Vagina (tissue), 2 donors: Measurements from ENCODE around the gene HDGF. TPM values are rescaled to one million over a fixed set of nuclear protein-coding genes. Genes with fewer than 3 reads are reported as not detected.

ENCODE experiments used
- DNase-seq, 2 donors: peaks; one replicate each; pipeline ENCODE4 v3.0.0-alpha.2; 2017; ENCODE audit errors: extremely low spot score in 2 of 2
- H3K27ac ChIP-seq: fragments of 200-600 bp; sonication (generic); one replicate; pipeline ENCODE4 v1.5.1; 2019
- H3K27me3 ChIP-seq: fragments of 200-600 bp; sonication (generic); one replicate; pipeline ENCODE4 v1.5.1; 2019
- H3K36me3 ChIP-seq, 2 donors: fragments of 200-600 bp; sonication (generic); one replicate each; pipeline ENCODE4 v1.5.1; 2017 to 2019
- H3K4me1 ChIP-seq: fragments of 200-600 bp; sonication (generic); one replicate; pipeline ENCODE4 v1.5.1; 2019
- H3K4me3 ChIP-seq, 2 donors: fragments of 200-600 bp; sonication (generic); 1 replicate in 1 of 2; 2 replicates in 1 of 2; pipeline ENCODE4 v1.5.1; 2016 to 2019
- H3K9me3 ChIP-seq: fragments of 200-600 bp; sonication (generic); one replicate; pipeline ENCODE4 v1.5.1; 2019
- CTCF ChIP-seq, 3 experiments: fragments of 450-650 bp in 2 of 3; fragments of 200-600 bp in 1 of 3; sonication (generic) in 1 of 3; IDR thresholded peaks; one replicate each; pipeline ENCODE4 v1.5.1; 2017 to 2019; ENCODE audit warnings: antibody characterized with exemption in 3 of 3, mild to moderate bottlenecking in 2 of 3, moderate library complexity in 2 of 3
- POLR2A ChIP-seq, 2 donors: fragments of 450-650 bp; IDR thresholded peaks; one replicate each; pipeline ENCODE4 v1.6.1; 2017; ENCODE audit warnings: antibody characterized with exemption in 2 of 2, mild to moderate bottlenecking in 2 of 2, moderate library complexity in 2 of 2
- POLR2AphosphoS5 ChIP-seq, 2 donors: sonication (generic); formaldehyde crosslinking; IDR thresholded peaks; one replicate each; pipeline ENCODE4 v1.9.0; 2017; ENCODE audit warnings: antibody characterized with exemption in 2 of 2, mild to moderate bottlenecking in 2 of 2, low read depth in 1 of 2; ENCODE audit not compliant: insufficient read depth in 1 of 2
- intact Hi-C: fragments of 100-400 bp; cut with DNase I; formaldehyde crosslinking; loops from one replicate; pipeline ENCODE4 v1.15.1; 2023
- total RNA-seq: library from RNA; depleted of rRNA; stranded (reverse); fragments of >200 nt; gene quantifications from one replicate; pipeline ENCODE4 v1.2.3, GENCODE V29; 2016

HDGF gene
- total RNA-seq, 1 donor from 2014 or later, result 154 TPM

GRCh38 chr1:156725683-156726280 lies 25.7 kb downstream of the HDGF start:
- DNase-seq, result no peak
- peaks cover 0 to 30% of the 10 kb centered on the region in 2 donors for H3K36me3 ChIP-seq
- peak overlapping the region; percentile 99 for H3K27ac ChIP-seq
- H3K4me1 ChIP-seq, result peaks cover 57% of the 10 kb centered on the region
- H3K4me3 ChIP-seq, result peak overlapping the region; percentile 11 to 37
- no peaks in the 10 kb centered on the region for H3K9me3 ChIP-seq
- H3K27me3 ChIP-seq, result no peaks in the 10 kb centered on the region
- TF ChIP-seq CTCF (IDR thresholded peaks at IDR 0.05) (peak; percentile 72 to 96 (median 93)), POLR2A (IDR thresholded peaks at IDR 0.05) (no peak), POLR2AphosphoS5 (IDR thresholded peaks at IDR 0.05; ENCODE audit: insufficient read depth in 1 of 2, low read depth in 1 of 2) (peak in 1 of 2 donors; percentile 84)
- intact Hi-C loops, result loop anchor here (1.0 to 2.0 kb wide), 2 partner anchors 21 to 36 kb away; partner anchors contain the start of gene CRABP2

- no peaks in the 10 kb centered on the region for H3K9me3 ChIP-seq
- intact Hi-C loops, result no loop called here
- no peak for TF ChIP-seq POLR2A (IDR thresholded peaks at IDR 0.05)
- no peak for TF ChIP-seq POLR2AphosphoS5 (IDR thresholded peaks at IDR 0.05; ENCODE audit: insufficient read depth in 1 of 2, low read depth in 1 of 2)
- no peak for TF ChIP-seq CTCF (IDR thresholded peaks at IDR 0.05)
- peaks cover 0 to 32% of the 10 kb centered on the region in 2 donors for H3K36me3 ChIP-seq
- H3K4me1 ChIP-seq, result peaks cover 23% of the 10 kb centered on the region
- no peak for DNase-seq
- H3K27me3 ChIP-seq, result no peaks in the 10 kb centered on the region
- no peak overlapping the region for H3K4me3 ChIP-seq
- no peak overlapping the region for H3K27ac ChIP-seq
These were observed 29.9 kb downstream of the HDGF start for GRCh38 chr1:156721535-156721934.

- H3K9me3 ChIP-seq, result no peaks in the 10 kb centered on the region
- H3K4me3 ChIP-seq, result no peak overlapping the region
- intact Hi-C loops, result no loop called here
- H3K36me3 ChIP-seq, result peaks cover 0 to 32% of the 10 kb centered on the region in 2 donors
- TF ChIP-seq POLR2AphosphoS5 (IDR thresholded peaks at IDR 0.05; ENCODE audit: insufficient read depth in 1 of 2, low read depth in 1 of 2) (no peak), POLR2A (IDR thresholded peaks at IDR 0.05) (no peak), CTCF (IDR thresholded peaks at IDR 0.05) (no peak)
- H3K27ac ChIP-seq, result no peak overlapping the region
- H3K4me1 ChIP-seq, result peaks cover 19% of the 10 kb centered on the region
- no peaks in the 10 kb centered on the region for H3K27me3 ChIP-seq
- DNase-seq, result no peak
These were observed 30.3 kb downstream of the HDGF start for GRCh38 chr1:156721131-156721530.

DNA sequence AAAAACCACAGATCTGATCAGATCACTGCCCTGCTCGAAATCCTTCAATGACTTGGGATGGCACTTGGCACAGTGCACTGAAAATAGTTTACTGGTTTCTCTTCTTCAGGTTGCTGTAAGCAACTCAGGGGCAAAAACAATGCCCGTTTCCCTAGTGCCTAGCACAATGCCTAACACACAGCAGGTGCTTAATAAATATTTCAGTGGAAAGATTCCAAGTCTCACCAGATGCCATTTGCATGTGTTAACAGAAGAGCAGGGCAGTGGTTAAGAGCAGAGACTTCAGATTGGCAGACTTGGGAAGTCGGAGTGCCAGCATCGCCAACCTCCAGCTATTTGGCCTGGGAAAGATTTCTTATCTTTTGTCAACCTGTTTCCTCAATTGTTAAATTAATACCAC lies 34.1 kb downstream of the HDGF start:
- TF ChIP-seq CTCF (IDR thresholded peaks at IDR 0.05) (no peak), POLR2AphosphoS5 (IDR thresholded peaks at IDR 0.05; ENCODE audit: insufficient read depth in 1 of 2, low read depth in 1 of 2) (no peak), POLR2A (IDR thresholded peaks at IDR 0.05) (no peak)
- Histone ChIP-seq H3K27ac (no peak overlapping the region), H3K27me3 (no peaks in the 10 kb centered on the region), H3K9me3 (no peaks in the 10 kb centered on the region), H3K36me3 (peaks cover 0 to 10% of the 10 kb centered on the region in 2 donors), H3K4me3 (no peak overlapping the region), H3K4me1 (peaks cover 10% of the 10 kb centered on the region)
- no peak for DNase-seq
- intact Hi-C loops, result no loop called here

GRCh38 chr1:156714830-156715229 lies 36.6 kb downstream of the HDGF start:
- Histone ChIP-seq H3K27me3 (no peaks in the 10 kb centered on the region), H3K27ac (no peak overlapping the region), H3K9me3 (no peaks in the 10 kb centered on the region), H3K36me3 (no peaks in the 10 kb centered on the region), H3K4me1 (peaks cover 35% of the 10 kb centered on the region), H3K4me3 (no peak overlapping the region)
- intact Hi-C loops, result no loop called here
- TF ChIP-seq POLR2AphosphoS5 (IDR thresholded peaks at IDR 0.05; ENCODE audit: insufficient read depth in 1 of 2, low read depth in 1 of 2) (no peak), CTCF (IDR thresholded peaks at IDR 0.05) (no peak), POLR2A (IDR thresholded peaks at IDR 0.05) (no peak)
- no peak for DNase-seq
